ENCODE data around the gene STX5. TPM values are rescaled to one million over a fixed set of nuclear protein-coding genes. Genes with fewer than 3 reads are reported as not detected.
A peak's percentile ranks its signal among the peaks of the same experiment; 100 is the strongest.

The STX5 gene
- total RNA-seq, 1 donor: 35.8 TPM

- no peak for TF ChIP-seq CTCF (IDR thresholded peaks at IDR 0.05; ENCODE audit: extremely low read depth, low read depth, low read length)
- no peak overlapping the region for H3K4me2 ChIP-seq (ENCODE audit: insufficient read depth, low read length)
- H3K36me3 ChIP-seq (ENCODE audit: insufficient read depth, low read length): peaks cover 17% of the 10 kb centered on the region
- H3K9me3 ChIP-seq (ENCODE audit: low read depth, low read length): no peaks in the 10 kb centered on the region
- no peak for DNase-seq (ENCODE audit: insufficient read length, low spot score, missing footprints)
- H3K27me3 ChIP-seq (ENCODE audit: insufficient read depth, low read length): no peaks in the 10 kb centered on the region
- peaks cover 13% of the 10 kb centered on the region for H3K4me1 ChIP-seq (ENCODE audit: insufficient read depth, low read length)
- no peak overlapping the region for H3K27ac ChIP-seq (ENCODE audit: low read depth, low read length)
- no peaks in the 10 kb centered on the region for H4K20me1 ChIP-seq (ENCODE audit: insufficient read depth, low read length)
- no peak overlapping the region for H3K4me3 ChIP-seq (ENCODE audit: insufficient read depth, low read length)
- H3K79me2 ChIP-seq (ENCODE audit: insufficient read depth, low read length): no peaks in the 10 kb centered on the region
- no peak overlapping the region for H2AFZ ChIP-seq (ENCODE audit: low read length)
These were observed 21.1 kb downstream of the STX5 start for GRCh38 chr11:62810748-62811147.

GRCh38 chr11:62806611-62807121, 25.2 kb downstream of the STX5 start:
- peak overlapping the region; percentile 79 for H3K27ac ChIP-seq (ENCODE audit: low read depth, low read length)
- no peak for DNase-seq (ENCODE audit: insufficient read length, low spot score, missing footprints)
- H3K79me2 ChIP-seq (ENCODE audit: insufficient read depth, low read length): peaks cover 34% of the 10 kb centered on the region

GRCh38 chr11:62805961-62806441, 25.9 kb downstream of the STX5 start:
- no peak for TF ChIP-seq CTCF (IDR thresholded peaks at IDR 0.05; ENCODE audit: extremely low read depth, low read depth, low read length)
- Histone ChIP-seq H3K27me3 (ENCODE audit: insufficient read depth, low read length) (no peaks in the 10 kb centered on the region), H3K36me3 (ENCODE audit: insufficient read depth, low read length) (peaks cover 30% of the 10 kb centered on the region), H3K4me3 (ENCODE audit: insufficient read depth, low read length) (peak overlapping the region; percentile 92), H2AFZ (ENCODE audit: low read length) (peak overlapping the region; percentile 70), H3K79me2 (ENCODE audit: insufficient read depth, low read length) (peaks cover 40% of the 10 kb centered on the region), H3K9me3 (ENCODE audit: low read depth, low read length) (no peaks in the 10 kb centered on the region), H3K4me2 (ENCODE audit: insufficient read depth, low read length) (peak overlapping the region; percentile 99), H3K4me1 (ENCODE audit: insufficient read depth, low read length) (peaks cover 27% of the 10 kb centered on the region), H4K20me1 (ENCODE audit: insufficient read depth, low read length) (peaks cover 23% of the 10 kb centered on the region), H3K27ac (ENCODE audit: low read depth, low read length) (peak overlapping the region; percentile 79)
- DNase-seq (ENCODE audit: insufficient read length, low spot score, missing footprints): no peak

More at GRCh38 chr11:62806611-62807121, 25.2 kb downstream of the STX5 start:
- no peak for TF ChIP-seq CTCF (IDR thresholded peaks at IDR 0.05; ENCODE audit: extremely low read depth, low read depth, low read length)
- H3K4me2 ChIP-seq (ENCODE audit: insufficient read depth, low read length): peak overlapping the region; percentile 99
- no peak overlapping the region for H3K4me3 ChIP-seq (ENCODE audit: insufficient read depth, low read length)
- no peaks in the 10 kb centered on the region for H3K9me3 ChIP-seq (ENCODE audit: low read depth, low read length)
- H3K4me1 ChIP-seq (ENCODE audit: insufficient read depth, low read length): peaks cover 27% of the 10 kb centered on the region
- H3K36me3 ChIP-seq (ENCODE audit: insufficient read depth, low read length): peaks cover 23% of the 10 kb centered on the region
- H3K27me3 ChIP-seq (ENCODE audit: insufficient read depth, low read length): no peaks in the 10 kb centered on the region
- no peak overlapping the region for H2AFZ ChIP-seq (ENCODE audit: low read length)
- peaks cover 23% of the 10 kb centered on the region for H4K20me1 ChIP-seq (ENCODE audit: insufficient read depth, low read length)

GRCh38 chr11:62805076-62805892, 26.6 kb downstream of the STX5 start, which contains the start of gene NXF1:
Gene NXF1, minus strand, starts transcription at chr11:62805440. Its CDS starts 84 bp downstream, at chr11:62805356.
- H3K4me1 ChIP-seq (ENCODE audit: insufficient read depth, low read length): peaks cover 27% of the 10 kb centered on the region
- H2AFZ ChIP-seq (ENCODE audit: low read length): peak within 1 kb of the TSS; percentile 70
- H3K79me2 ChIP-seq (ENCODE audit: insufficient read depth, low read length): peaks cover 43% of the 10 kb centered on the region
- H3K4me3 ChIP-seq (ENCODE audit: insufficient read depth, low read length): peak within 1 kb of the TSS; percentile 92
- DNase-seq (ENCODE audit: insufficient read length, low spot score, missing footprints): peak; percentile 99
- H3K4me2 ChIP-seq (ENCODE audit: insufficient read depth, low read length): peak within 1 kb of the TSS; percentile 99
- peaks cover 23% of the 10 kb centered on the region for H4K20me1 ChIP-seq (ENCODE audit: insufficient read depth, low read length)
- peaks cover 37% of the 10 kb centered on the region for H3K36me3 ChIP-seq (ENCODE audit: insufficient read depth, low read length)
- peak within 1 kb of the TSS; percentile 79 for H3K27ac ChIP-seq (ENCODE audit: low read depth, low read length)
- TF ChIP-seq CTCF (IDR thresholded peaks at IDR 0.05; ENCODE audit: extremely low read depth, low read depth, low read length): no peak
- H3K27me3 ChIP-seq (ENCODE audit: insufficient read depth, low read length): no peaks in the 10 kb centered on the region
- no peaks in the 10 kb centered on the region for H3K9me3 ChIP-seq (ENCODE audit: low read depth, low read length)
